K562 (cell line): Measurements from ENCODE around the gene ZSWIM1. TPM values are rescaled to one million over a fixed set of nuclear protein-coding genes. Genes with fewer than 3 reads are reported as not detected.

Experiments used
- CREB1 ChIP-seq, 2 experiments: sonication (generic) in 1 of 2; formaldehyde crosslinking in 1 of 2; IDR thresholded peaks; 2 replicates each; pipeline versions ENCODE4 v1.6.1 to v1.8.0; 2012 to 2022; ENCODE audit warnings: inconsistent platforms in 1 of 2, mild to moderate bottlenecking in 1 of 2, missing genetic modification reagents in 1 of 2, moderate library complexity in 1 of 2
- FOXJ2 ChIP-seq: fragments of 200-800 bp; sonication (Bioruptor generic); IDR thresholded peaks from 2 replicates; pipeline ENCODE4 v1.6.1; 2016; ENCODE audit warnings: missing genetic modification characterization, missing compliant biosample characterization
- GABPB1 ChIP-seq: sonication (generic); formaldehyde crosslinking; IDR thresholded peaks from 2 replicates; pipeline ENCODE4 v1.8.0; 2022; ENCODE audit warnings: mild to moderate bottlenecking, missing genetic modification reagents
- GTF2E2 ChIP-seq: fragments of 200-800 bp; sonication (Bioruptor generic); IDR thresholded peaks from 2 replicates; pipeline ENCODE4 v1.6.1; 2016; ENCODE audit warnings: missing genetic modification characterization, missing compliant biosample characterization
- ID3 ChIP-seq, 2 experiments: fragments of 250-450 bp in 1 of 2; fragments of 450-650 bp in 1 of 2; sonication (Bioruptor Pico) in 1 of 2; IDR thresholded peaks; 2 replicates each; pipeline versions ENCODE4 v1.6.1 to v1.8.0; 2016 to 2021; ENCODE audit warnings: mild to moderate bottlenecking in 2 of 2, moderate library complexity in 2 of 2, missing compliant biosample characterization in 1 of 2, missing genetic modification characterization in 1 of 2
- IRF2 ChIP-seq: sonication (generic); formaldehyde crosslinking; IDR thresholded peaks from 2 replicates; pipeline ENCODE4 v1.8.1; 2022; ENCODE audit warnings: mild to moderate bottlenecking, missing genetic modification reagents
- IRF9 ChIP-seq: fragments of 450-650 bp; IDR thresholded peaks from 2 replicates; pipeline ENCODE4 v1.6.1; 2016; ENCODE audit warnings: missing biosample characterization, missing genetic modification characterization
- MECOM ChIP-seq: fragments of 250-450 bp; sonication (Bioruptor Pico); IDR thresholded peaks from 2 replicates; pipeline ENCODE4 v1.8.0; 2022; ENCODE audit warnings: inconsistent platforms
- RFX1 ChIP-seq: fragments of 450-650 bp; IDR thresholded peaks from 2 replicates; pipeline ENCODE4 v1.6.1; 2016; ENCODE audit warnings: mild to moderate bottlenecking, moderate library complexity
- RNF2 ChIP-seq: sonication (generic); IDR thresholded peaks from 2 replicates; pipeline ENCODE4 v1.6.1; 2016
- ZBTB40 ChIP-seq, 2 experiments: fragments of 450-650 bp in 1 of 2; sonication (generic) in 1 of 2; formaldehyde crosslinking in 1 of 2; IDR thresholded peaks; 2 replicates each; pipeline versions ENCODE4 v1.7.1 to v1.9.0; 2016 to 2022; ENCODE audit warnings: inconsistent platforms in 1 of 2, mild to moderate bottlenecking in 1 of 2, missing genetic modification reagents in 1 of 2
- ZC3H4 ChIP-seq: sonication (generic); formaldehyde crosslinking; IDR thresholded peaks from 2 replicates; pipeline ENCODE4 v1.9.0; 2021; ENCODE audit warnings: missing genetic modification reagents, borderline replicate concordance
- ZNF384 ChIP-seq: IDR thresholded peaks from 2 replicates; pipeline ENCODE4 v1.6.1; 2012; ENCODE audit warnings: low read depth, low read length, improper control_type of control experiment
- ZZZ3 ChIP-seq: fragments of 450-650 bp; IDR thresholded peaks from 2 replicates; pipeline ENCODE4 v1.6.1; 2016; ENCODE audit warnings: antibody characterized with exemption, mild to moderate bottlenecking, moderate library complexity
- polyA plus RNA-seq, 8 experiments: library from polyadenylated mRNA; depleted of rRNA in 4 of 8; stranded (reverse) in 5 of 8; unstranded in 3 of 8; fragments of >200 nt; fragmentation: Nextera tagmentation in 2 of 8; fragmentation: Illumina TruSeq in 1 of 8; extraction: Ambion mirVana in 2 of 8; extraction: Trizol in 1 of 8; gene quantifications; 2 replicates each; pipeline versions ENCODE4 v1.2.1 to v1.2.3, GENCODE V29; 2011 to 2014; ENCODE audit warnings: inconsistent platforms in 1 of 8, missing spikeins in 1 of 8
- total RNA-seq, 7 experiments: library from RNA; depleted of rRNA in 6 of 7; stranded (reverse); fragments of >200 nt in 6 of 7; fragmentation: Illumina TruSeq in 2 of 7; extraction: Trizol in 2 of 7; gene quantifications; 2 replicates each; pipeline versions ENCODE4 v1.2.1 to v1.2.3, GENCODE V29; 2011 to 2021; ENCODE audit warnings: low replicate concordance in 1 of 7

The ZSWIM1 gene
- total and polyA plus RNA-seq, 9 of the 15 experiments (the other 6 are each of a cell fraction or from before 2014, with no cell fraction given), result 2.5 to 15.6 (median 9.5) TPM

GRCh38 chr20:45890985-45891983 is 10.3 kb downstream of the ZSWIM1 start, which contains the start of the genes CTSA and NEURL2 (continued):
- TF ChIP-seq ZBTB40 (IDR thresholded peaks at IDR 0.05) (0 out of 2 replicates have a peak, but pooled peaks have one; percentile 20), ZBTB40 (CRISPR knock-in tag; IDR thresholded peaks at IDR 0.05) (no peak), IRF9 (tag) (no peak), ID3 (CRISPR knock-in tag; IDR thresholded peaks at IDR 0.05) (no peak), ID3 (tag; IDR thresholded peaks at IDR 0.05) (peak; percentile 59; the same call in 1 of the 2 replicates), RFX1 (no peak), ZZZ3 (peak; percentile 49; the same call in 1 of the 2 replicates), FOXJ2 (tag) (peak; percentile 52; the same call in 1 of the 2 replicates), GTF2E2 (peak; percentile 65; the same call in 1 of the 2 replicates), GABPB1 (CRISPR knock-in tag) (peak; percentile 52; the same call in 1 of the 2 replicates), IRF2 (no peak), ZNF384 (no peak), MECOM (CRISPR knock-in tag) (no peak), CREB1 (IDR thresholded peaks at IDR 0.05) (no peak), CREB1 (CRISPR knock-in tag; IDR thresholded peaks at IDR 0.05) (no peak), ZC3H4 (no peak), RNF2 (peak; percentile 89)
